ENCODE results near the gene NT5DC1.

Gene NT5DC1

DNA sequence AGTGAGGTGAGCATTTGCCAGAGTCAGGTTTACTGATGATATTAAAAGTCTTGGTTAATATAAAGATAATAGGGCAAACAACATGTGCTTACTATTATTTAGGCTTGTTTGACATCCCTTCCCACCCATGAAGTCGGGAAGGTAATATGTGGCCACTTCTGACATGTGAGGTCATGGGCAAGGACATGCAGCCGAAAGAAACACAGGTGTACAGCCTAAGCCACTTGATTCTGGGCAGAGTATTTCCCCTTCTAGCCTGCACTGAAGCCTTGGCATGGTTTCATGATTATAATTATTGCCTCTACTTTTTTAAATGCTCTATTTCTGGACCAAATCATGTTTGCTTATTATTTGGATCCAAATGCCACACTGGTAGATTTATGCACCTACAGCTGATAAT, 100.9 kb downstream of the NT5DC1 start:
- DNase-seq = no peak

GRCh38 chr6:116205281-116205680, 104.6 kb downstream of the NT5DC1 start:
- DNase-seq = no peak

- DNase-seq = no peak
Measured at GRCh38 chr6:116206231-116206903, 105.7 kb downstream of the NT5DC1 start.

DNA sequence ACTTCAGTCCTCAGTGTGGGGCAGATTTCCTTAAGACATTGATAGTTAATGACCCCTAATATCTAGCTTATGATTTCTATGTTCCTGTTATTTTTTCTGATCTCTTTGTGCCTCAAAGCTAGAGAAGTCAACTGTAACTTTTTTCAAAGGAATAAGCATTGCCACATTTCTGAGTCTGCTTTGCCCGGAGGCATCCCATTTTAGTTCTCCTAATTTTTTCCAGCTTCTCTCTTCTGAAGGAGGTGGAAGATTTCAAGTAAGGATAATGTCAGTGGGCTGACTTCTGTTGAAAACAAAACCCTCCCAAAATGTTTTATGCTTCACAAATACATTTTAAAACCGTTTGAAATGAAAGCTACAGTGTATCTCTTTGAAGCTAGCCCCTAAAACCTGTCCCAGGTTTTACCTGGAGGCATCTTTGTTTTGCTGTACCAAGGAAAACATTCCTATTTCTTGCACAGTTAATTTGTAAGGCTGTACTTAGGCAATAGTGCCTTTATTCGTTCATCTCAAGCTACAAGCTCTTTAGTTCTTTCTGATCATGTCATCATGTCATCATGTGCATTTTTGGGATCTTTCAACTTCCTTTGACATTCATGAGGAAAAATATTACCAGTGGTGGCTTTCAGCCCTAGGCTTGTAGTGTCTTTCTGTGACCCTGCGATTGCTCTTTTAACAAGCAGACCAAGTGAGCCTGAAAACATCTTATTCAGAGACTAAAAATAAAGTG, 107.6 kb downstream of the NT5DC1 start:
- no peak for DNase-seq

- DNase-seq = no peak
Measured at GRCh38 chr6:116210316-116210715, 109.7 kb downstream of the NT5DC1 start.

GRCh38 chr6:116210750-116211425, 110.2 kb downstream of the NT5DC1 start:
- no peak for DNase-seq

GRCh38 chr6:116214681-116215080, 114.0 kb downstream of the NT5DC1 start:
- DNase-seq = no peak

DNA sequence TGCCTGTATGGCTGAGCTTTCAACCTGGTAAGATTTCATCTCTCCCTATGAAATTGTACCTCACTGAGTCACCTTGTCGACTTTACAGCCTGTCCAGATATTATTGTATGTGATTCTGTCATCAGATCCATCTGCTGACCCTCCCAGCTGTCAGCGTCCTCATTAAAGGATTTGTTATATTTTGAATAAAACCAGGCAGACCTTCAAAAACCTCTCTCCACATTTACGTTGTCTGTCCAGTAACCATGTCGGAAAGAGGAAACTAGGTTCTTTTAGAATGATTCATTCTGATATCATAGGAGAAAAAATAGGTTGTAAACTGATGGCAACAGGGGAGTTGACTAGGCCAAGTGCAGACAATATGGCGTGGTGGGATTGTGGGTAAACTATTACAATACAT, 114.8 kb downstream of the NT5DC1 start:
- DNase-seq = no peak

- peak; percentile 55 for DNase-seq
Measured at GRCh38 chr6:116217069-116217468, 116.4 kb downstream of the NT5DC1 start.

- DNase-seq = no peak
Measured at GRCh38 chr6:116218172-116218633, 117.5 kb downstream of the NT5DC1 start.

DNA sequence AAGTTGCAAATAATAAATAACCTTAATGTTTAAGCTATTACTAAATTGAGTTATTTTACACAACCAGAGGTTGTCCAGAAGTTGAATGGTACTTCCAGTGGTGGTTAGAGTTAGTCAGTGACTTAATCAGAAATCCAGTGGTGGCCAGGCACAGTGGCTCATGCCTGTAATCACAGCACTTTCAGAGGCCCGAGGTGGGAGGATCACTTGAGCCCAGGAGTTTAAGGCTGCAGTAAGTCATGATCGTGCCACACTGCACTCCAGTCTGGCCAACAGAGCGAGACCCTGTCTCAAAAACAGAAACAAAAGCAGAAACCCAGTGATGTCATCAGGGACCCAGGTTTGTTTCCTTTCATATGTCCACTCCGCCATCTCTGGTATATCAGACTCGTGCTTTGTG, 118.2 kb downstream of the NT5DC1 start:
- DNase-seq = no peak

GRCh38 chr6:116221067-116221466, 120.4 kb downstream of the NT5DC1 start:
- DNase-seq = no peak

- no peak for DNase-seq
Measured at GRCh38 chr6:116221911-116222310, 121.3 kb downstream of the NT5DC1 start.

DNA sequence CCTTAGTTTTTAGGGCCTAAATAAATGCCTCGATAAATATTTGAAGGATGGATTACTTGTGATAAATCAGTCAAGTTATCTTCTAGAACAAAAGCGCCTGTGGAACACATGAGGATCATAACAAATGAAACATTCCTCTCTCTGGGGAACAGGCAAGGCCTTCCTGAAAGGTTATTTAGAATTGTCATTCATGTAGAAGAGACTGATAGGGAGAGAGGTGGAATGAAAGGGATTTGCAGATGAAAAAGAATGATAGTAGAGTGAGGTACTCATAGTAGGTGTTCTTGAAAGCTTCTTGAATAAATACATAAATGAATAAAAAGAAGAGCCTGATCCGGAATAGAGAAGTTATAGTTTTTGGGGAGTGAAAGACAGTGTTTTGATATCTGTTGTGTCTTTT, 122.7 kb downstream of the NT5DC1 start:
- no peak for DNase-seq

GRCh38 chr6:116229287-116229913, 128.7 kb downstream of the NT5DC1 start:
- peak; percentile 15 for DNase-seq

- no peak for DNase-seq
Measured at GRCh38 chr6:116234689-116235088, 134.0 kb downstream of the NT5DC1 start.

DNA sequence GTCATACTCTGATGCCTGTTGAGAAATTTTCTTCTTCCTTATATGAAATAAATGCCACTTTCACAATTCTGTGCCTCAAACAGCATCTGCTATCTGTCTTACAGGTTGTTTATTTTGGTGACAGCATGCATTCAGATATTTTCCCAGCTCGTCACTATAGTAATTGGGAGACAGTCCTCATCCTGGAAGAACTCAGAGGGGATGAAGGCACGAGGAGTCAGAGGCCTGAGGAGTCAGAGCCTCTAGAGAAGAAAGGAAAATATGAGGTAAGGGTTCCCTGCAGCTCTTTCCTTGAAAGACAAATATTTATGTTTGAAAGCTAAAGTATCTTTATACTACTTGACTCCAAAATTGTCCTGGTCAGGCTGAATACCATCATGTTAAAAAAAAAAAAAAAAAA, 137.4 kb downstream of the NT5DC1 start:
- no peak for DNase-seq

- no peak for DNase-seq
Measured at GRCh38 chr6:116239256-116239655, 138.6 kb downstream of the NT5DC1 start.

DNA sequence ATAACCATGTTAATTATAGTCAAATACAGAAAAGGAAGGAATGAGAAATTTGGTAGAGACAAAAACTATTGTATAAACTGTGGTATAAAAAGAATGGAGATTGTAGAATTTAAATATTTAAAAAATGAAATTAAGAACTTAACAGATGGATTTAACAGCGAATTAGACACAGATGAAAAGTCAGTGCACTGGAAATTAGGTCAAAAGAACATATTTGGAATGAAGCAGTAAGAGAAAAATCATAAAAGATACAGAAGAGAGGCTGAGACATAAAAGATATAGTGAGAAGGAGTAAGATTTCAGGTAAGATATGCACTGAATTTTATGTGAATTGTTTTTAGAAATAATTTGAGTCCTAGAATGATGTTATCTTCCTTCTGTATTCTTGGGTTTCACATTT, 139.2 kb downstream of the NT5DC1 start:
- no peak for DNase-seq

- no peak for DNase-seq
Measured at GRCh38 chr6:116244284-116244683, 143.6 kb downstream of the NT5DC1 start.

- DNase-seq = no peak
Measured at GRCh38 chr6:116246089-116246488, 145.4 kb downstream of the NT5DC1 start.

GRCh38 chr6:116247285-116247684, 146.6 kb downstream of the NT5DC1 start:
- no peak for DNase-seq

- no peak for DNase-seq
Measured at GRCh38 chr6:116248577-116248976, 147.9 kb downstream of the NT5DC1 start.
